Nephron progenitor cell (in vitro differentiated cells): Measurements from ENCODE around the gene LYRM4.

ENCODE experiments used
- DNase-seq: peaks from one replicate; pipeline ENCODE4 v3.0.0; 2021
- H3K27ac Mint-ChIP-seq: 2 replicates; pipeline ENCODE4 v1.8.0; 2021; ENCODE audit warnings: mild to moderate bottlenecking, moderate library complexity, mixed read lengths
- H3K27me3 Mint-ChIP-seq: 2 replicates; pipeline ENCODE4 v1.8.0; 2021; ENCODE audit warnings: mild to moderate bottlenecking, low read depth, mixed read lengths; ENCODE audit not compliant: poor library complexity
- H3K36me3 Mint-ChIP-seq: 2 replicates; pipeline ENCODE4 v1.8.0; 2021; ENCODE audit warnings: low read depth, mixed read lengths
- H3K4me1 Mint-ChIP-seq: 2 replicates; pipeline ENCODE4 v1.8.0; 2021; ENCODE audit warnings: mixed read lengths
- H3K4me3 Mint-ChIP-seq: 2 replicates; pipeline ENCODE4 v1.8.0; 2021; ENCODE audit warnings: mild to moderate bottlenecking, moderate library complexity, mixed read lengths
- H3K9me3 Mint-ChIP-seq: 2 replicates; pipeline ENCODE4 v1.8.0; 2021; ENCODE audit warnings: mild to moderate bottlenecking, moderate library complexity, mixed read lengths
- CTCF ChIP-seq: fragments of 200-600 bp; sonication (generic); IDR thresholded peaks from 2 replicates; pipeline ENCODE4 v1.5.0; 2021; ENCODE audit warnings: antibody characterized with exemption

LYRM4 gene

GRCh38 chr6:5293692-5294091 is 32.9 kb upstream of the LYRM4 start:
- DNase-seq, result no peak
- H3K9me3 Mint-ChIP-seq, result no peaks in the 10 kb centered on the region
- no peak overlapping the region for H3K27ac Mint-ChIP-seq
- no peak for TF ChIP-seq CTCF
- H3K4me3 Mint-ChIP-seq, result no peak overlapping the region
- H3K4me1 Mint-ChIP-seq, result peaks cover 23% of the 10 kb centered on the region
- peaks cover 34% of the 10 kb centered on the region for H3K27me3 Mint-ChIP-seq
- peaks cover 5% of the 10 kb centered on the region for H3K36me3 Mint-ChIP-seq

- Mint-ChIP-seq H3K4me3 (no peak overlapping the region), H3K4me1 (peaks cover 34% of the 10 kb centered on the region), H3K36me3 (peaks cover 11% of the 10 kb centered on the region), H3K27me3 (peaks cover 21% of the 10 kb centered on the region), H3K9me3 (no peaks in the 10 kb centered on the region), H3K27ac (no peak overlapping the region)
- TF ChIP-seq CTCF, result no peak
- no peak for DNase-seq
Observed at GRCh38 chr6:5292154-5292553, 31.4 kb upstream of the LYRM4 start.

GRCh38 chr6:5290500-5290899 is 29.8 kb upstream of the LYRM4 start:
- Mint-ChIP-seq H3K27me3 (peaks cover 17% of the 10 kb centered on the region), H3K4me3 (no peak overlapping the region), H3K36me3 (peaks cover 5% of the 10 kb centered on the region)

GRCh38 chr6:5290097-5290496 is 29.3 kb upstream of the LYRM4 start:
- TF ChIP-seq CTCF, result no peak
- Mint-ChIP-seq H3K36me3 (peaks cover 5% of the 10 kb centered on the region), H3K4me1 (peaks cover 38% of the 10 kb centered on the region), H3K27ac (no peak overlapping the region), H3K4me3 (no peak overlapping the region), H3K9me3 (no peaks in the 10 kb centered on the region), H3K27me3 (peaks cover 17% of the 10 kb centered on the region)
- DNase-seq, result no peak

More at GRCh38 chr6:5290500-5290899, 29.8 kb upstream of the LYRM4 start:
- no peak for DNase-seq
- H3K4me1 Mint-ChIP-seq, result peaks cover 38% of the 10 kb centered on the region
- no peak for TF ChIP-seq CTCF
- no peak overlapping the region for H3K27ac Mint-ChIP-seq
- H3K9me3 Mint-ChIP-seq, result no peaks in the 10 kb centered on the region

- no peaks in the 10 kb centered on the region for H3K9me3 Mint-ChIP-seq
- TF ChIP-seq CTCF, result no peak
- peaks cover 26% of the 10 kb centered on the region for H3K4me1 Mint-ChIP-seq
- H3K27me3 Mint-ChIP-seq, result peaks cover 10% of the 10 kb centered on the region
- H3K4me3 Mint-ChIP-seq, result no peak overlapping the region
- peaks cover 5% of the 10 kb centered on the region for H3K36me3 Mint-ChIP-seq
- H3K27ac Mint-ChIP-seq, result no peak overlapping the region
- DNase-seq, result no peak
Observed at GRCh38 chr6:5287966-5288297, 27.2 kb upstream of the LYRM4 start.

GRCh38 chr6:5287205-5287965 is 26.6 kb upstream of the LYRM4 start:
- Mint-ChIP-seq H3K27me3 (peaks cover 5% of the 10 kb centered on the region), H3K4me3 (no peak overlapping the region), H3K27ac (peak overlapping the region; percentile 43), H3K36me3 (peaks cover 5% of the 10 kb centered on the region), H3K4me1 (peaks cover 21% of the 10 kb centered on the region), H3K9me3 (no peaks in the 10 kb centered on the region)
- no peak for TF ChIP-seq CTCF
- no peak for DNase-seq
